ENCODE results near the gene PDE1A.

DNA sequence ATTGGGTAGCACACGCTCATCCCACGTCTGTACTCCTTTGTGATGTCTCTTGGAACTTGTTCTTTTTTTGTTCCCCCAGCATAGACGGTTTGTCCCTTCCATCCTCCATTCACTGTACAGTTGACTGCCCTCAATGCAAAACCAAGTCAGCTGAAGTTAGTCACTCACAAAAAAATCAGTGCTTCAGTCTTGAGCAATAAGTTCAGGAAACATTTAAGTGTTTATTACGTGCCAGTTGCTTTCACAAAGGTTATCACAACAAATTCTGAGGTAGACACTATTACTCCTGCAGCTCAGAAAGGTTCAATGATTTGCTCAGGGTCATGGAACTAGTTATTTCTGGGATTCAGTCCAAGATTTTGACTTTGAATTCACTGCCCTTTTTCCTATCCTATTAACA, 102.2 kb downstream of the PDE1A start:
- TF ChIP-seq, protein P1, sequence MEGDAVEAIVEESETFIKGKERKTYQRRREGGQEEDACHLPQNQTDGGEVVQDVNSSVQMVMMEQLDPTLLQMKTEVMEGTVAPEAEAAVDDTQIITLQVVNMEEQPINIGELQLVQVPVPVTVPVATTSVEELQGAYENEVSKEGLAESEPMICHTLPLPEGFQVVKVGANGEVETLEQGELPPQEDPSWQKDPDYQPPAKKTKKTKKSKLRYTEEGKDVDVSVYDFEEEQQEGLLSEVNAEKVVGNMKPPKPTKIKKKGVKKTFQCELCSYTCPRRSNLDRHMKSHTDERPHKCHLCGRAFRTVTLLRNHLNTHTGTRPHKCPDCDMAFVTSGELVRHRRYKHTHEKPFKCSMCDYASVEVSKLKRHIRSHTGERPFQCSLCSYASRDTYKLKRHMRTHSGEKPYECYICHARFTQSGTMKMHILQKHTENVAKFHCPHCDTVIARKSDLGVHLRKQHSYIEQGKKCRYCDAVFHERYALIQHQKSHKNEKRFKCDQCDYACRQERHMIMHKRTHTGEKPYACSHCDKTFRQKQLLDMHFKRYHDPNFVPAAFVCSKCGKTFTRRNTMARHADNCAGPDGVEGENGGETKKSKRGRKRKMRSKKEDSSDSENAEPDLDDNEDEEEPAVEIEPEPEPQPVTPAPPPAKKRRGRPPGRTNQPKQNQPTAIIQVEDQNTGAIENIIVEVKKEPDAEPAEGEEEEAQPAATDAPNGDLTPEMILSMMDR (IDR thresholded peaks at IDR 0.05 in 4 of 5, conservative IDR thresholded peaks at IDR 0.05 in 1 of 5), result no peak
- TF ChIP-seq POLR2A (IDR thresholded peaks at IDR 0.05), result no peak
